Stimulated activated CD4-positive, alpha-beta T cell treated with anti-CD3 and anti-CD28 coated beads, Interleukin-1b, Interleukin-23, amount 100 ng/mL, for 4 hours (primary cell): ENCODE data around the gene ATXN7.

Source experiments
- DNase-seq, 2 donors: peaks; one replicate each; pipeline ENCODE4 v3.0.0-alpha.2; 2020; ENCODE audit warnings: low read depth in 2 of 2

ATXN7 gene

DNA sequence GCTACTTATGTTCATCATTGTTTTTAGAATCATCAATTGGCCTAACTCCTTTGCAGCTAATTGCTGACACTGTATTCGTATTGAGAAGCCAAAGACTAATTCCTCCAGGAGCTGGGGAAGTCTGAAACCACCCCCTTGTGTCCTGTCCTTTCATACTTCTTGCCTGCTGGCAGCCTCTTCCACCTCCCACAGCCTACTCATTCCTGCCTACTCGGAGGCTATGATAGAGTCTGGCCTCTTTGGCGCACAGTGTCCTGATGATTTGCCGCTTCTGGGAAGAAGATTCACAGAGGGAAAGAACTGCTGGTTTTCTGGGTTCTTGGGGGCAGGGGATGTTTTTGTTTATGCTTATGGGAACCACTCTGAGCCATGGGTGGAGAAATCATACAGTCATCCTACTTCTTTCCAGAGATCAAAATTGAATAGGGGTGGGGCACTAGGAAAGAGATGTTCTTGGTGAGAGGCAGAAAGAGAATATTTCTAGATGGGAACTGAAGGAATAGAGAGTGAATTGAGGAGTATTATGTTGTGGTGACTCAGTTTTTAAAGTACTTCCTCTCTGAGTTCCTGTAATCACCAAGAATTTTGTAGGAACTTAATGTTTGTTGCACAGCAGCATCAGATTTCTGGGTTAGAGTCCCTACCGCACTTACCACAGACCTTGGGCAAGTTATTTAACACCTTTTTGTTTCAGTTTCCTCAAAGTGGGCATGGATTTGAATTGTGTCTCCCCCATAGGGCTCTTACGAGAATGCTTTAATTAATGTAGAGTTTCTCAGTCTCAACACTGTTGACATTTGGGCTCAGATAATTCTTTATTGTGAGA is 70.6 kb downstream of the ATXN7 start:
- no peak for DNase-seq

DNA sequence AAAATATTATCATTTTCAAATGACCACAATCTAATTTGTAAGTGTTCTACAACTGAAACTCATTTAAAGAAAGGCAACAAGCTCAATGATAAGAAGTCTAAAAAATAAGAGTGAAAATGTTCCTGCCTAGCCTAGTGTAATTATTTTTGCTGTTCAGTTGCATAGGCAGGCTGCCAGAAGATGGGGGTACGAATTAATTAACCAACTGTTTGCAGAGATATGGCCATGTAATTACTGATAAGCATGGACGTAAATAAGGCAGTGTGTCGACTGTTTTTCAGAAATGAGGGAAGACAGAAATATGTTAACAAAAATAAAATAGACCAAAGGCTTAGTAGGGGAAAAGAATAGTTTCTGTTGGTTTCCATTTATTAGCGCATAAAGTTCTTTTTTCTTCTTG is 73.3 kb downstream of the ATXN7 start:
- no peak for DNase-seq

DNA sequence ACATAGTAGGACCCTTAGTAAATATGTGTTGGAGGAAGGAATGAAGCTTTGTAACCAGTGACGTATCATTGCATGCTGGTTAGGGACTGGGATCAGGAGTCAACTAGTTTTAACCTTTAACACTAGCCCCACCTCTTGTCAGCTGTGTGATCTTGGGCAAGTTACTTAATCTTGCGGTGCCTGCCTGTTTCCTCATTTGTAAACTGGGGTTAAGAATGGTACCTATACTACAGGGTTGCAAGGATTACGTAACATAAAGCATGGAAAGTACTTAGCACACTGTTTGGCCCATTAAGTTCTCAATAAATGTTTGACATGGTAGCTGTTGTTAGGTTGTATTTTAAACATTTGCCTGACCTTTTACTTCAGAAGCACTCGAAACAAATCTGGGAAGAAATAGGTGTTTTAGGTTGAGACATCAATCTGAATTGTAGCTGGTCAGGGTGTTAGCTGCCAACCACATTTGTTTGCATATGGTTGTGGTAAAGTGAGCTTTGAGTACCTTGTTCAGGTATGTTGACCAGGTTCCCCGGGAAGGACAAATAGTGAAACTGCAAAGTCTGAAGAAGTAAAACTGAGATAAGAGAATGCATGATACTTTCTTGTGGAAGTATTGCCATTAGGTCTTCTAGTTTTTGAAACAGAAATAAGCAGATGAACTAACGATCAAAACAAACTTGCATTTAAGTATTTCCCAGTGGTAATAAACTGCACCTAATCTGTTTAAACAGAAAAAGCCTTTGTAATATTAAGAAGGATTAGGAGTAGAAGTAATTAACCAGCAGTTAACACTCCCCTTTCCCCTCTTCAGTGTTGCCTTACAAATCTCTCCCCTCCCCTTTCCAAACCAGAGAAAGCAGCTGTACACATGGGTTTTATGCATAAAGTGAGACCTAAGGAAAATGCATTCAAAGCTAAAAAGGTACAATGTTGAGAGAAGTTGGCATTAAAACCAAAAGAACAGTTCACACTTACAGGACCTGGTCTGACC is 74.3 kb downstream of the ATXN7 start:
- no peak for DNase-seq

GRCh38 chr3:63940389-63940757 is 76.7 kb downstream of the ATXN7 start:
- DNase-seq = no peak

DNA sequence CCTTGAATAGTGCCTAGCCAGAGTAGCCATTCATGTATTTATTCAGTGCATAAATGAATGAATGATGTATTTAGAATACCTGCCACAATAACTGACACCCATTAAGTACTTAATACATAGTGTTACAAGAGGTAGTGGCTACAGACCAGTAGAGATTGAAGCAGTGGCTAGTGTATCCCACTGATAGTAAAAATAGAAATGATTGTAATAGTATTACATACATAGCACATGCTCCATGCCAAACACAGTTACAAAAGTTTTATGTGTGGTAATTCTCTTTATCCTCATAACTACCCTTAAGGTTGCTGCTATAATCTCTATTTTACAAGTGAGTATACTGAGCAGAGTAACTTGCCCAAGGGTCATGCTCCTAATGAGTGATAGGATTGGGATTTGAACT is 78.9 kb downstream of the ATXN7 start:
- no peak for DNase-seq

DNA sequence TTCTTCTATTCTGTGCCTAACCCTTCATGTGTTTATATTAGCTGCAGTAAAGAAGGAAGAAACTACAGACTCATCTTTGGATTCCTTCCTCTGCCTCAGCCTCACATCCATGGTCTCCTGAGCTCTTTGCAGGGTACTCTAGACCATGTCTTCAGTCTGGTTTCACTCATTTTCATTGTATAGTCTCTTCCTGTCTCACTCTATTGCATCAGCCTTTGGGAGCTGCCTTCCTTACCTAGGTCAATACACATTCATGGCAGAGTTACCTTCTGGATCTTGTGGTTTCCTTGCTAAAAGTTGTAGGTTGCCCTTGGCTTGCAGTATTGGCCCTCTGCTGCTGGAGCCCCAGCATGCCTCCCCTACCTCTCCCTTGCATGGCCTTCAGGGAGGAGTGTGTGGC is 80.0 kb downstream of the ATXN7 start:
- no peak for DNase-seq

DNA sequence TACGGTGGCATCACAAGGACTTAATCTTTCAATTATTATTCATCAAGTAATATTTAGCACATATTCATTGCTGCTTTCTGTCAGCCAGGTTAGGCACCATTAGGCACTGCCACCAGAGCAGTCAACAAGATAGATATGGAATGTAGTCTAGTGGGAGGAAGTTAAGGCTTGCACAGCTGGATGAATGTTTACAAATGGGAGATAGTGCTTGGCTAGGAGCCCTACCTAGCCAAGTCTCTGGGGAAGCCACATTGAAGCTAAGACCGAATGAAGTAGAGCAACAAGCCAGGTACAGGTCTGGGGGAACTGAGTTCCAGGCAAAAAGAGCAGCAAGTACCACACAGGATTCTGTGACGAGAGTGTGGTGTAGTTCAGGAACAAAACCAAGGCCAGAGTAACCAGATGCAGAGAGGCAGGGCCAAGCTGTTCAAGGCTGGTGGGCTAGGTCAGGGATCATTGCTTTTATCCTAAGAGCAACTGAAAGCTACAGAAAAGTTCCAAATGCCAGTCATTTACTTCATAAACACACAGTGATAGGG is 82.0 kb downstream of the ATXN7 start:
- no peak for DNase-seq

DNA sequence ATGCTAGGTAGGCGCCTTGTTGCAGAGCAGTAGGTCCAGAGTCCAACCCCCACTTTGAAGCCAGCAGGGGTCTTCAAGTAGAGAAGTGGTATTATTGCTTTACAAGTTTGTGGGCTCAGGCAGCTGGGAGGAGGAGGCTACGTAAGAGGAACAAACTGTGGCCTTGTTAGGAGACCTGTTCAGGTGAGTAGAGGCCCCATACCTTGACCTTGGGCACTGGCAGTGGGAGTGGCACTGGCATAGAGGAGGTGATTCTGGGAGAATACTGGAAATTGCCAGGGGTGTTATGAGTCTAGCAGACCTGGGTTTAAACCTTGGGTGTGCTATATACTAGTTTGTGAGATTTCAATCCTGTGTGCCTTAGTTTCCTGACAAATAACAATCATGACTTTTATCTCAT is 83.1 kb downstream of the ATXN7 start:
- no peak for DNase-seq

GRCh38 chr3:63947594-63947993 is 83.9 kb downstream of the ATXN7 start:
- no peak for DNase-seq

GRCh38 chr3:63949005-63949404 is 85.3 kb downstream of the ATXN7 start:
- DNase-seq = no peak

- DNase-seq = no peak
These were observed 87.0 kb downstream of the ATXN7 start for GRCh38 chr3:63950698-63951097.

DNA sequence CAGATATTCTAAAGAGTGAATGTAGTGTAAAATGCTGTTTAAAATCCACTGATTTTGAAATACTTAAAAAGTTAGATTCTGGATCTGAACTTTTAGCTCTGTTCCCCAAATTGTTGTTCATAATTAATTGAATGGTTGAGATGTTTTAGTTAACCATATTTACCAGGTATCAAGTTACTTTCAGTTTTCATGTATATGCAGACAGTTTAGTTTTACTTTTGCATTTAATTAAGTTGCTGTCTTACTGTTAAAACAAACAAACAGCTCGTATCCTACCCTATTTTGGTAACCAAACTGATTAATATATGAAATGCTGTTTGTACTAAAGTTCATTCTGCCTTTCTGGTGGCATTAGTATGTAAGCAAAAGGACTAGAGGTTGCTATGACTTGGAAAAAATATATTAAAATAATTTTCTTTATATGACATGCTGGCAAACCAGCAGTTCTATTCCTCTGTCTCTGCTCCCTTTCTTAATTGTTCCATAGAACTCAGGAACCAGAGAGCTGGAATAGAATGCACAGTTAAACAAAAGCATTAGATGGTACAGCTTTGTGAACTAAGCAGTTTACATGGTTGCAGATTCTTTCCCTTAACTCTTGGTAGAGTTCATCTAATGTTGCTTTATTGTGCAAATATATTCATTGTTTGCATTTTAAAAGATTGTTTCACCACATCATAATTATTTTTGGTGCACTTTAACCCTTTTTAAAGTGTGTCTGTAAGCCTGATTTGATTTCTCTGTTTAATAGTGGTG is 88.0 kb downstream of the ATXN7 start:
- DNase-seq = no peak

GRCh38 chr3:63952248-63952594 is 88.6 kb downstream of the ATXN7 start:
- DNase-seq = no peak

DNA sequence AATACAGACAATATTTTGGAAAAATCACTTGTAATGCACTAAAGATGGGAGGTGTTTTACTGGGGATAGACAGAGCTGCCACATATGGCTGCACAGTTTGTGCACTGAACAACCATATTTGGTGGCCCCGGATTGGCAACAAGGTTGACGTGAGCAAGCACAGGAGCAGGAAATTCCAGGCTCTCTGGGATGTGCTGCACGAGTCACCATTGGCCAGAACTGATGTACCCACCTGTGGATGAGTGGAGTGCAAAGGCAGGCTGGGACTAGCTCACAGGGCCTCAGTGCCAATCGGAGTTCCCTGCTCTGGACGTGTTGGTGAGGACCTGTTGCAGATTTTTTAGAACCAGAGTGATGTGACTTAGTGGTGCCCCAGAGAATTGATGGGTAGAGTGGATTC is 90.5 kb downstream of the ATXN7 start:
- no peak for DNase-seq

DNA sequence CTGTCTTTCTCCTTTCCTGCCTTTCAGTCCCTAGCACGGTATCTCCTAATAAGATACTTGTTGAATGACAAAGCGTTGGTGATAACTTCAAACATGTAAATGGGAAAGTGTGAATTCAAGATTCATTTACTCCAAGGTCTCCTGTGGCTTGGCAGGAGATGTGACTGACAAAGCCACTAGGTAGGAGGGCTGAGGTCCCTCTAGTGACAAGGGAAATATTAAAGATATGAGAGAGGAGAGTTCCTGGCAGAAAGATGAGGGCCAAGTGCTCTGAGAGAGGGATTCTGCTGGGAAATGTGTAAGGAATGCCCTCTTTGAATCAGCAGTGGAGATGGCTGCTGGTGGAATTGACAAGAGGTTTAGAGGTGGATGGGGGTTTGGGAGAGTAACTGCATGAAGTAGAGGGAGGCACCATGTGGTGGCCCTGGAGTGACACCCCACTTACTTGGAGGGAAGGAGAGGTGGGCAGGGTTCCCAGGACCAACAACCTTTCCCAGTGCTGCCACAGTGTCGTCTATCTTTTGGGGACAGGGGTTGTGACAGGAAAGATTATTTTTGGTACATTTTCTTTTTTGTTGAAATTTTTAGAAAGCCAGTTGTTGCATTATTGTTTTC is 91.5 kb downstream of the ATXN7 start:
- DNase-seq = no peak

DNA sequence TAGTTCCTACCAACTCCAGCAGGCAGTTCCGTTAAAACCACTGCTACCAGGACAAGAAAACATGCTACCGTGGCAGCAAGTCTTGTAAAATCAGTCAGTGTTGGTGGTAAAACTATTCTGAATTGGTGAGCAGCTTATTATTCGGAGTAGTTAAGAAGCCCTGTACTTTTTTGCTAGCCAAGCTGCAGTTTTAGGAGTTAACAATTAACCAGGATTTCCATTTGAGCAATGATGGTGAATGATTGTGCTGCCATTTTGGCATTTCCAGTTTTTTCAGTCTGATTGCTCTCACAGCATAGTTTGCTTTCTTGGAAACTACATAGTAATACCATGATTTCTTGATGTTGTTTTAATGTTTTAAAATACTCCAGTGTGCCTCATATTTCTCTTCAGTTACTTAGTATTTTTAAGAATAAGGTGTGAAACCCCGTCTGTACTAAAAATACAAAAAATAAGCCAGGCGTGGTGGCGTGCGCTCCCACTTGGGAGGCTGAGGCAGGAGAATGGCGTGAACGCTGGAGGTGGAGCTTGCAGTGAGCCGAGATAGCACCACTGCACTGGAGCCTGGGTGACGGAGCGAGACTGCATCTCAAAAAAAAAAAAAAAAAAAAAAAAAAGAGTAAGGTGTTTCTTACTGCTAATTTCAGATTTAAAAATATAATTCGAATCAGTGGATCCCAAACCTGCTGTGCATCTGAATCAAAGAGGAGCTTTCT is 92.3 kb downstream of the ATXN7 start:
- DNase-seq = no peak

GRCh38 chr3:63959146-63959545 is 95.5 kb downstream of the ATXN7 start:
- DNase-seq = no peak

DNA sequence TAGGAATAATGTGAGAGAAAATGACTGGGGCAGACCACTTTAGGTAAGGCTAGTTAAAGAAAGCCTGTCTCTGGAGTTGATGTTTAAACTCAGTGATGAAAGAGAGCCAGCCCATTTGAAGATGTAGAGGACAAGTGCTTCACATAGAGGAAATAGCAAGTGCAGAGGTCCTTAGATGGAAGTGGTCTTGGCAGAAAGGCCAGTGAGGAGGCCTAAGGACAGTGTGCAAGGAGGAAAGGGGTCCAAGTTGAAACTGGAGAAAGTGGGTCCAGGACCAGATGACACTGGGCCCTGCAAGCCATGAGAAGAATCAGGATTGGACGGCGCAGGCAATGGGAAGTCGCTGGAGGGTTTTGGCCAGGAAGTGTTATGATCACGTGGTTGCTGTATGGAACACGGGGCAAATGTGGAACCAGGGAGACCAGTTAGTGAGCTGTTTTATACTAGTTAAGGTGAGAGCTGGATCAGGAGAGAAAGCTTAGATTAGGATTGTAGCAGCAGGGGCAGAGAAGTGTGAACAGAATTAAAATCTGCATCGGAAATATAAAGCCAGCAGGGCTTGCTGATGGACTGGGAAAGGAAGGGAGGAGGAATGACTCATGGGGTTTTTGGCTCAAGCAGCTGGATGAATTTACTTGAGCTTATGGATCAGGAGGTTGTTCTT is 96.5 kb downstream of the ATXN7 start:
- DNase-seq = no peak

DNA sequence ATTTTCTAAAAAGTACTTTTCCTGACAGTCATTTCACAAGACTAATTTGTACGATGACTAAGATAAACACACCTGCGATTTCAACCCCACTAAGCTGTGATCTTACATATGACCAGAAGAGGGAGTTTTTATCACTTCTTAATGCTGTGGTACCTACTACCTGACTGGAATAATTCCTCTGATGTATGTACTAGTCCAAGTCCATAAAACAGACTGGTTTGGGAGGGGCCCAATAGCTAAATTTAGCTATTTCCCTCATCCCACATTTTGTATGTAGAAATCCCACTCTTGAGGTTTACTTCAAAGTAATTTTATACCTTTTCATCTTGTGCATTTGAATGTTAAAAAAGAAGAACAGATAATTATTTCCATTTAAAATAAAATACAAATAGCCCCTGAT is 98.2 kb downstream of the ATXN7 start:
- DNase-seq = no peak

GRCh38 chr3:63963496-63963895 is 99.8 kb downstream of the ATXN7 start:
- DNase-seq = no peak
